Skeletal muscle satellite cell (primary cell): ENCODE measurements around the gene CX3CR1.

Experiments
- H3K27me3 ChIP-seq: 2 replicates; pipeline ENCODE4 v1.7.0; 2013; ENCODE audit warnings: low read length; ENCODE audit not compliant: control insufficient read depth, insufficient read depth
- H3K36me3 ChIP-seq: 2 replicates; pipeline ENCODE4 v1.7.0; 2013; ENCODE audit warnings: mild to moderate bottlenecking, control low read depth, low read length; ENCODE audit not compliant: insufficient read depth
- H3K4me1 ChIP-seq: 2 replicates; pipeline ENCODE4 v1.7.0; 2013; ENCODE audit warnings: low read length; ENCODE audit not compliant: control insufficient read depth, insufficient read depth
- H3K4me2 ChIP-seq: 2 replicates; pipeline ENCODE4 v1.7.0; 2013; ENCODE audit warnings: mild to moderate bottlenecking, low read length
- H3K4me3 ChIP-seq: 2 replicates; pipeline ENCODE4 v1.7.0; 2013; ENCODE audit warnings: low read length
- H3K9ac ChIP-seq: 2 replicates; pipeline ENCODE4 v1.7.0; 2013; ENCODE audit warnings: mild to moderate bottlenecking, low read depth, low read length, moderate library complexity
- H3K9me3 ChIP-seq: replicated peaks from 2 replicates; pipeline ENCODE4 v1.7.0; 2013; ENCODE audit warnings: mild to moderate bottlenecking, control low read depth, low read length

Gene CX3CR1

GRCh38 chr3:39317571-39318169 is 37.8 kb upstream of the CX3CR1 start:
- no peaks in the 10 kb centered on the region for H3K9me3 ChIP-seq
- no peak overlapping the region for H3K9ac ChIP-seq
- H3K4me3 ChIP-seq, result no peak overlapping the region
- H3K4me2 ChIP-seq, result no peak overlapping the region
- H3K4me1 ChIP-seq, result no peaks in the 10 kb centered on the region
- peaks cover 3% of the 10 kb centered on the region for H3K27me3 ChIP-seq
- H3K36me3 ChIP-seq, result no peaks in the 10 kb centered on the region

GRCh38 chr3:39315420-39315819 is 35.6 kb upstream of the CX3CR1 start:
- Histone ChIP-seq H3K4me2 (no peak overlapping the region), H3K4me1 (no peaks in the 10 kb centered on the region), H3K9me3 (no peaks in the 10 kb centered on the region), H3K27me3 (peaks cover 3% of the 10 kb centered on the region), H3K9ac (no peak overlapping the region), H3K36me3 (no peaks in the 10 kb centered on the region), H3K4me3 (no peak overlapping the region)

- H3K4me3 ChIP-seq, result no peak overlapping the region
- no peaks in the 10 kb centered on the region for H3K27me3 ChIP-seq
- H3K9me3 ChIP-seq, result no peaks in the 10 kb centered on the region
- H3K36me3 ChIP-seq, result no peaks in the 10 kb centered on the region
- H3K4me1 ChIP-seq, result no peaks in the 10 kb centered on the region
- H3K4me2 ChIP-seq, result no peak overlapping the region
- no peak overlapping the region for H3K9ac ChIP-seq
Observed at GRCh38 chr3:39313289-39313688, 33.5 kb upstream of the CX3CR1 start.

- no peaks in the 10 kb centered on the region for H3K4me1 ChIP-seq
- H3K4me2 ChIP-seq, result no peak overlapping the region
- H3K27me3 ChIP-seq, result peaks cover 2% of the 10 kb centered on the region
- no peaks in the 10 kb centered on the region for H3K9me3 ChIP-seq
- H3K4me3 ChIP-seq, result no peak overlapping the region
- H3K9ac ChIP-seq, result no peak overlapping the region
- H3K36me3 ChIP-seq, result no peaks in the 10 kb centered on the region
Observed at GRCh38 chr3:39302178-39302577, 22.3 kb upstream of the CX3CR1 start.

- no peak overlapping the region for H3K4me2 ChIP-seq
- no peaks in the 10 kb centered on the region for H3K36me3 ChIP-seq
- no peaks in the 10 kb centered on the region for H3K4me1 ChIP-seq
- no peaks in the 10 kb centered on the region for H3K9me3 ChIP-seq
- no peak overlapping the region for H3K4me3 ChIP-seq
- H3K9ac ChIP-seq, result no peak overlapping the region
- H3K27me3 ChIP-seq, result peaks cover 1% of the 10 kb centered on the region
Observed at GRCh38 chr3:39299279-39299678, 19.4 kb upstream of the CX3CR1 start.

- Histone ChIP-seq H3K36me3 (no peaks in the 10 kb centered on the region), H3K4me2 (no peak overlapping the region), H3K9me3 (no peaks in the 10 kb centered on the region), H3K4me3 (no peak overlapping the region), H3K4me1 (no peaks in the 10 kb centered on the region), H3K27me3 (no peaks in the 10 kb centered on the region), H3K9ac (no peak overlapping the region)
Observed at GRCh38 chr3:39296197-39297077, 16.6 kb upstream of the CX3CR1 start.

DNA sequence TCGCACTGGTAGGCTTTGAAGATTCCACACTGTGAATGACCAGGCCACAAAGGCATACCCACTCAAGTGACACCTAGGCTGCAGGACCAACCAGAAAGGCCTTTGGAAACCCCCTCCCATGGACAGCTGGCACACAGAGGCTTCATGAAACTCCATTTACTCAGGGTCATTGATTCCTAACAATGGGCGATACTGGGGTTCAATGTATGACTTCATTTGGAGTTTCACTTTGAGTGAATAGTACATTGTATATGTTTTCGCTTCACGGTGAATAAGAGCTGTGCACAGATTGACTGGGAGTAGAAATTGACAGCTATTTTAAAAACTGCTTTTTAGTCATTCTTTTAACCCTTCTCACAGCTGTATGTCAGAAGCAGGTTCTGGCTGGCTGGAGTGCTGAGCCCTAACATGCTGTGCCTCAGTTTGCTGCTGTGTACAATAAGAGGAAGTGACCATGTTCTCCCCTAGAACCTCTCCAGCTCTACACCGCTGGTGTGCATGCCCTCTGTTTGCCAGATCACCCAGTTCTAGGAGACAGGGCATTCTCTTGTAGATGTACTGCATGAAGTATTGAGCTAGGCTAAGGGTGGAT is 15.4 kb upstream of the CX3CR1 start:
- Histone ChIP-seq H3K9ac (no peak overlapping the region), H3K4me1 (no peaks in the 10 kb centered on the region), H3K9me3 (no peaks in the 10 kb centered on the region), H3K36me3 (no peaks in the 10 kb centered on the region), H3K4me3 (no peak overlapping the region), H3K4me2 (no peak overlapping the region), H3K27me3 (no peaks in the 10 kb centered on the region)

DNA sequence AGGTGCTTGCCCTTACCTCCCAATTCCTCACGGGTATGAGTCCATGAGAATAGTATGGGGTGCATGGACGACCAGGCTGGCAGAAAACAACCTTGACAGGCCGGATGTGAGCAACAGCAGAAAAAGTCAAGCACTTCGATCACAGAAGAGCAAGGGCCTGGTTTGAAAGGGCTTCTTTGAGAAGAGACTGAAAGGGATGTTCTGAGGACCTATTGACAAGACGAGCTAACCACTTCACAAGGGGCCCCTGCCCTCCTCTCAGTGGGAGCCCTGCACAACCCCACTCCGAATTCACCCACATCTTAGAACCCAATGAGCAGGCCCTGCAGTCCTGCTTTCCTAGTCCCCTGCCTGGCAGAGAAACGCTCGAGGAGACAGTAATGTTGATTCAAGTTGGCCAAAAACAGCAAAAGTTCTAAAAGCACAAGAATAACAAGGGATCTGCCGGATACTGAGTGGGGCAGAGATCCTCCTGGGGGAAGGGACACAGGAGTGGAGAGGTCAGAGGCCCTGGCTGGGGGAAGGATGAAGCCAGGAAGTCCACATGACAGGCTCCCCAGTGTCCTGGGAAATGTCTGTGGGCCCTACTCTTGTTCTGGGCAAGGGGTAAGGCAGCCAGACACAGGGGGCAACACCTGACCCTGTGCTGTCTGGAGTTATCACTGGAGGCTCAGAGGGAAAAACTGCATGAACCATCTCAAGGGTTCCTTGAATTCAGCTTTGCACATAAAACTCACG is 14.8 kb upstream of the CX3CR1 start:
- no peaks in the 10 kb centered on the region for H3K9me3 ChIP-seq
- no peaks in the 10 kb centered on the region for H3K27me3 ChIP-seq
- no peak overlapping the region for H3K4me3 ChIP-seq
- no peak overlapping the region for H3K4me2 ChIP-seq
- no peaks in the 10 kb centered on the region for H3K36me3 ChIP-seq
- no peak overlapping the region for H3K9ac ChIP-seq
- no peaks in the 10 kb centered on the region for H3K4me1 ChIP-seq

GRCh38 chr3:39292961-39293360 is 13.1 kb upstream of the CX3CR1 start:
- Histone ChIP-seq H3K36me3 (no peaks in the 10 kb centered on the region), H3K27me3 (no peaks in the 10 kb centered on the region)

DNA sequence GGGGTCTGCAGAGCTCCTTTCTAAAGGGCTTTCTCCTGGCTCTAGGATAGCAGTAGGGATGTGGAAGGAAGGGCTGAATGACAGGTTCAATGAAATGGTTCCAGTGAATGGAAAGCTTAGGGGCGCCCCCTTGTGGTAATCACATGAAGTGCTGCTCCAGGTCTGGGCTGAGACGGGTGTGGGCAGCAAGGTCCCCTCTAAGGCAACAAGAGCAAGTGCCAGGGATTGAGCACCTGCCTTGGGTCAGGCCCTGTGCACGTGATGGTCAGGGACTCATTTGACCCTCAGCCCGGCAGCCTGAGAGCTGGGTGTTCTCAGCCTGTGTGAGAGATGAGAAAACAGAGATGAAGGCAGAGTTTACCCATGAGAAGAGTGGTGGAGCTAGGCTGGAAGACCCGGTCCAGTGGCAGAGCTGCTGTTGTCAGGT is 12.1 kb upstream of the CX3CR1 start:
- no peaks in the 10 kb centered on the region for H3K36me3 ChIP-seq
- no peak overlapping the region for H3K9ac ChIP-seq
- H3K9me3 ChIP-seq, result no peaks in the 10 kb centered on the region
- H3K4me1 ChIP-seq, result no peaks in the 10 kb centered on the region
- H3K27me3 ChIP-seq, result no peaks in the 10 kb centered on the region
- no peak overlapping the region for H3K4me3 ChIP-seq
- no peak overlapping the region for H3K4me2 ChIP-seq

More at GRCh38 chr3:39292961-39293360, 13.1 kb upstream of the CX3CR1 start:
- Histone ChIP-seq H3K9me3 (no peaks in the 10 kb centered on the region), H3K9ac (no peak overlapping the region), H3K4me1 (no peaks in the 10 kb centered on the region), H3K4me2 (no peak overlapping the region), H3K4me3 (no peak overlapping the region)

DNA sequence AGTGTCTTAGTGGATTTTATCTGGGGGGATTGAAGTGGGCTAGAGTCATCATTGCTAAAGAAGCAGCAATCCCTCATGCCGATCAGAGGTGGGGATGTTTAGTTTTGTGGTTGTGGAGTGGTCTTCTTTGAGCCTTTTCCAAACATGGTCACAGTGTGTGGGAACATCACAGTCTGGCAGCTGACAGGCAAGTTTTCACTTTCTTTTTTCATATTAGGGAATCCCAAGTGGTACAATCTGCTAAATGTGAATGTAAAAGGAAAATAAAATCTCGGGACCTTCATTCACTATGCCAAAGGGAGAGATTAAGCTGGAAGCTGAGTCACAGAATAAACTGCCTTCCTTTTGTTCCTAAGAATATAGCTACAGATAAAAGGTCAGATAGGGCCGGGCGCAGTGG is 10.4 kb upstream of the CX3CR1 start:
- no peaks in the 10 kb centered on the region for H3K36me3 ChIP-seq
- no peaks in the 10 kb centered on the region for H3K9me3 ChIP-seq

More for the DNA sequence above, 10.4 kb upstream of the CX3CR1 start:
- no peak overlapping the region for H3K4me3 ChIP-seq
- no peak overlapping the region for H3K9ac ChIP-seq
- H3K27me3 ChIP-seq, result no peaks in the 10 kb centered on the region
- no peak overlapping the region for H3K4me2 ChIP-seq
- no peaks in the 10 kb centered on the region for H3K4me1 ChIP-seq
